ENCODE results near the gene GPATCH8. TPM values are rescaled to one million over a fixed set of nuclear protein-coding genes. Genes with fewer than 3 reads are reported as not detected.

GPATCH8 gene
- total RNA-seq, 6 experiments from 2014 or later = 23.4 to 30.0 (median 27.1) TPM

DNA sequence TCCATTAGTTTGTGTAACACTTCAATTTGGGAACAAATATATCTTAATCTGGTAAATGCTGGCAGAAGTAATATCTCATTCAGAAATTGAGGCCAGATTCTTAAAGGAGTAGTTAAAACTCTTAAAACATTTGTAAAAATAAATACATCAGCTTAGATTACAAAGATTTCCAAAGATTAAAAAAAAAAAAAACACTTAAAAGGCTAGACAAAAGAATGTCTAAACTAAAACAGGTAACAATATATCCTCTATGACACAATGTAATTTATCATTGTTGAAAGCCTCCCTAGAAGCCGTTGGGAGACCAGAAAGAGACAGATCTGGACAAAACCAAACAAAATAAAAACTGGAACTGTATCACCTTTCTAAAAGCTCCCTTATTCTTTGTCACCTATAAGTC, 3.5 kb downstream of the GPATCH8 start:
- peak overlapping the region; percentile 77; the same call in 1 of the 2 replicates for H3K4me3 Mint-ChIP-seq
- peaks cover 12% of the 10 kb centered on the region for H3K36me3 Mint-ChIP-seq (ENCODE audit: low read depth)
- no peaks in the 10 kb centered on the region for H3K9me3 Mint-ChIP-seq
- TF ChIP-seq, protein P1, sequence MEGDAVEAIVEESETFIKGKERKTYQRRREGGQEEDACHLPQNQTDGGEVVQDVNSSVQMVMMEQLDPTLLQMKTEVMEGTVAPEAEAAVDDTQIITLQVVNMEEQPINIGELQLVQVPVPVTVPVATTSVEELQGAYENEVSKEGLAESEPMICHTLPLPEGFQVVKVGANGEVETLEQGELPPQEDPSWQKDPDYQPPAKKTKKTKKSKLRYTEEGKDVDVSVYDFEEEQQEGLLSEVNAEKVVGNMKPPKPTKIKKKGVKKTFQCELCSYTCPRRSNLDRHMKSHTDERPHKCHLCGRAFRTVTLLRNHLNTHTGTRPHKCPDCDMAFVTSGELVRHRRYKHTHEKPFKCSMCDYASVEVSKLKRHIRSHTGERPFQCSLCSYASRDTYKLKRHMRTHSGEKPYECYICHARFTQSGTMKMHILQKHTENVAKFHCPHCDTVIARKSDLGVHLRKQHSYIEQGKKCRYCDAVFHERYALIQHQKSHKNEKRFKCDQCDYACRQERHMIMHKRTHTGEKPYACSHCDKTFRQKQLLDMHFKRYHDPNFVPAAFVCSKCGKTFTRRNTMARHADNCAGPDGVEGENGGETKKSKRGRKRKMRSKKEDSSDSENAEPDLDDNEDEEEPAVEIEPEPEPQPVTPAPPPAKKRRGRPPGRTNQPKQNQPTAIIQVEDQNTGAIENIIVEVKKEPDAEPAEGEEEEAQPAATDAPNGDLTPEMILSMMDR (IDR thresholded peaks at IDR 0.05) = no peak
- peaks cover 41% of the 10 kb centered on the region for H3K4me1 Mint-ChIP-seq (ENCODE audit: low read depth)
- no peak overlapping the region for H3K27ac Mint-ChIP-seq
- no peaks in the 10 kb centered on the region; the same call in none of the 2 replicates for H3K27me3 Mint-ChIP-seq (ENCODE audit: insufficient read depth)
- DNase-seq = no peak

DNA sequence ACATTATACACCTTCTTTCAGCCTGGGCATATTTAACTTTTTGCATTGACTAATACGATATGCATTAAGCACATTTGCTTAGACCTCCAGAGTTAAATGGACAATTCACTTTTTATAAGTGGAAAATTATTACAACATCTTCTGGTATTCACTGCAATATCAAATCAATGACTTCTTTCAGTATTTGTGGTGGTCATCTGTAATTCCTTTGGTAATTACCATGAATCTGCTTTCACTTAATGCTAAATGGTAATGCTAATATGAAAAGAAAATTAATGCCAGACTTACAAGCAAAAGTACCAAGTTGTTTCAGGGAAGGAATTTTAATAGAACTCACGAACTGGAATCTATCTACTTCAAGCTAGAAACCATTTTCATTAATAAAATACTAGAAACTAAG, 6.4 kb downstream of the GPATCH8 start:
- TF ChIP-seq, protein P1 (IDR thresholded peaks at IDR 0.05) = no peak
- Mint-ChIP-seq H3K4me1 (ENCODE audit: low read depth) (peaks cover 40% of the 10 kb centered on the region), H3K9me3 (no peaks in the 10 kb centered on the region), H3K4me3 (no peak overlapping the region), H3K27ac (no peak overlapping the region), H3K27me3 (ENCODE audit: insufficient read depth) (no peaks in the 10 kb centered on the region; the same call in 1 of the 2 replicates), H3K36me3 (ENCODE audit: low read depth) (peaks cover 13% of the 10 kb centered on the region; the same call in 1 of the 2 replicates)
- no peak for DNase-seq

DNA sequence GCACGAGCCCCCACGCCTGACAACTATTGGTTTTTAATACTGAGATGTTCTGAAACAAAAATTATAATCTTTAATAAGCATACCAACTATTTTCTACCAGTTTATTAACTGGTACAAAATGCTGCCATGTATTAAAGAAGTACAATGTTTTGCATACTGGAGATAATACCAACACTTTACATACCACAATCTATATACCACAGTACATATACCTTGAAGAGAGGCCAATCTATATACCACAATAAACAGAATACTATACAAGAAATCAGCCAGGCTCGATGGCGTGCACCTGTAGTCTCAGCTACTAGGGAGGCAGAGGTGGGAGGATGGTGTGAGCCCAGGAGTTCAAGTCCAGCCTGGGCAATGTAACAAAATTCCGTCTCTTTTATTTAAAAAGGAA, 9.9 kb downstream of the GPATCH8 start:
- TF ChIP-seq, protein P1 (IDR thresholded peaks at IDR 0.05) = no peak
- H3K27me3 Mint-ChIP-seq (ENCODE audit: insufficient read depth) = no peaks in the 10 kb centered on the region; the same call in 1 of the 2 replicates
- H3K27ac Mint-ChIP-seq = no peak overlapping the region
- DNase-seq = no peak
- H3K4me3 Mint-ChIP-seq = no peak overlapping the region
- peaks cover 13% of the 10 kb centered on the region for H3K4me1 Mint-ChIP-seq (ENCODE audit: low read depth)
- H3K9me3 Mint-ChIP-seq = no peaks in the 10 kb centered on the region
- H3K36me3 Mint-ChIP-seq (ENCODE audit: low read depth) = peaks cover 26% of the 10 kb centered on the region

DNA sequence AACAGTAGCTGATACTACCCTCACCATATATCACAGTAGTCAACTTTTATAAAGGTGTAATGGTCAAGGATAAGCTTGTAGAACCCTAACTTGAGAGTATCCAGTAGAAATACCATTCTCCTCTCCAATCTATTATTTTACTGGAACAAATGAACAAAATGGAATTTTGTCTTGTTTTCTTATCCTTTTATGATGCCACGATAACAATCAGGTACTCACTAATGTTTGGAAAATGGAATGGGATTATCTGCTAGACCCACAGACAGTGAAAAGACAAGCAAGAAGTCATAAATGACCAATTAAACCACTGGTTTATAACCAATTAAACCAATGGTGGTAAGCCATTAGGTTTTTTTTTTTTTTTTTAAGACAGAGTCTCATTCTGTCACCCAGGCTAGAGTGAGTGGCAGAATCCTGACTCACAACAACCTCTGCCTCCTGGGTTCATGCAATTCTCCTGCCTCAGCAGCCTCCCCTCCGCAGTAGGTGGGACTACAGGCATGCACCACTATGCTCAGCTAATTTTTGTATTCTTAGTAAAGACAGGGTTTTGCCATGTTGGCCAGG, 10.4 kb downstream of the GPATCH8 start:
- TF ChIP-seq, protein P1 (IDR thresholded peaks at IDR 0.05) = no peak
- no peak overlapping the region for H3K4me3 Mint-ChIP-seq
- no peak overlapping the region for H3K27ac Mint-ChIP-seq
- DNase-seq = no peak
- H3K27me3 Mint-ChIP-seq (ENCODE audit: insufficient read depth) = no peaks in the 10 kb centered on the region; the same call in 1 of the 2 replicates
- peaks cover 23% of the 10 kb centered on the region for H3K36me3 Mint-ChIP-seq (ENCODE audit: low read depth)
- peaks cover 10% of the 10 kb centered on the region for H3K4me1 Mint-ChIP-seq (ENCODE audit: low read depth)
- no peaks in the 10 kb centered on the region for H3K9me3 Mint-ChIP-seq

DNA sequence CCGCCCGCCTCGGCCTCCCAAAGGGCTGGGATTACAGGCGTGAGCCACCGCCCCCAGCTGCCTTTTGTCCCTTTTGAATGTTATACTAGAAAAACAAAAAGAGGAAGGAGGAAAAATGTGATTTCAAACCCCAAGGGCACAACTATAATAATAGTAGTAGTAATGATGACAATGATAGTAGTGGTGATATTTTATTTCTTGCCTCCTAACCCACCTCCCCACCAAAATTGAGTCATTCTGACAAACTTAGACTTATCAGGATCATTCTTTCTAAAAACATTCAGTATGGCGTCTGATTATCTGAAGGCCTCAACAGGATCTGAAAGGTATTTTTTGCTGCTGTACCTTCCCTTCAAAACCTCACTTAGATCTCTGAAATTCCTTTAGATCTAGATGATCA, 13.6 kb downstream of the GPATCH8 start:
- Mint-ChIP-seq H3K27me3 (ENCODE audit: insufficient read depth) (no peaks in the 10 kb centered on the region), H3K9me3 (no peaks in the 10 kb centered on the region), H3K36me3 (ENCODE audit: low read depth) (peaks cover 28% of the 10 kb centered on the region), H3K27ac (no peak overlapping the region), H3K4me3 (no peak overlapping the region), H3K4me1 (ENCODE audit: low read depth) (peaks cover 8% of the 10 kb centered on the region; the same call in 1 of the 2 replicates)
- no peak for DNase-seq
- TF ChIP-seq, protein P1 (IDR thresholded peaks at IDR 0.05) = no peak

Measured in HFFc6 (cell line).